Measurements from ENCODE around the gene MMADHC.

The MMADHC gene

DNA sequence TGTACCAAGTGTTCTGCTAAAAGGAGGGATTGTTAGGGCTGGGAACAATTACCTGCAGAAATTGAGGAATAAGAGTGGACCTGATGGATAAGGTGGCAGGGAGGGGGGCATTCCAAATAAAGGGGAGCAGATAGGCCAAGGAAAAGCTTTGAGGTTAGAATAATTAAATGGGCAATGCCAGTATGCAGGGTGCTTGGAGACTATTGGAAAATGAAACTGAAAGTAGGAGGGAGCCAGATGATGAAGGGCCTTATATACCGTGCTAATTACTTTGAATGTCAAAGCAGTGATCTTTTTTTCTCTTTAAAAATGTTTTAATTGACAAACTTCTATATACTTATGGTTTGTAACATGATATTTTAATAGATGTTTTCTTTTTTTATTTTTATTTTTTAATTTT, 42.9 kb downstream of the MMADHC start:
- DNase-seq, result no peak

- no peak for DNase-seq
These were observed 43.7 kb downstream of the MMADHC start for GRCh38 chr2:149543845-149544244.

- DNase-seq, result no peak
These were observed 47.4 kb downstream of the MMADHC start for GRCh38 chr2:149540138-149540537.

DNA sequence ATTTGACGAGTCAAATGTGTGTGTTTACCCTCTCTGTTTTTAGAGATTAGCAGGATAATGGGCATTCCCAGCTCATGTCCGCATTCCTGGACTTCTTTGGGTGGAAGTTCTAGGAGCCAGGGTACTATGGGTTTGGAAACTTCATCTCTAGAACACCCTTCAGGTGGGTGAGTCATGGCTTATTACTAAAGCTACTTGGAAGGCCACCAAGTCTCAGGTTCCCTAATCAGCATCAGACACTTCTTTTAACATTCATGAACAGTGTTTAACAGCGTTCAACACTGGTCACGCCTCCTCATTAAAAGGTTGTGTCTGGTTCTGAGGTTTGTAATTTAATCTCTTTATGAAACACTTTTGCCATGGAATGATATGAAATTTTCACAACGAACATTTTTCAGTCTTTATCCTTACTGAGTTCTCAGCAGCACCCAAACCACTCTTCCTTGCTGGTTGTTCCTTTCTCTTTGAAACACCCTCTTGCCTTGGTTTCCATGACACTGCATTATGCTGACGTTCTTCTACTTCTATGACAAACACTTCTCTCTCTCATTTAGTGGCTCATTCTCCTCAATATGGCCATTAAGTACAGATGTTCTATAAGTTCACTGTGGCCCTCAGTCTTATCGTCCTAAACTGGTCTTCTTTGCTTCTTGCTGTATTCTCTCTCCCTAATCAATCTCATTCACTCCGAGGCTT, 49.3 kb downstream of the MMADHC start:
- no peak for DNase-seq

DNA sequence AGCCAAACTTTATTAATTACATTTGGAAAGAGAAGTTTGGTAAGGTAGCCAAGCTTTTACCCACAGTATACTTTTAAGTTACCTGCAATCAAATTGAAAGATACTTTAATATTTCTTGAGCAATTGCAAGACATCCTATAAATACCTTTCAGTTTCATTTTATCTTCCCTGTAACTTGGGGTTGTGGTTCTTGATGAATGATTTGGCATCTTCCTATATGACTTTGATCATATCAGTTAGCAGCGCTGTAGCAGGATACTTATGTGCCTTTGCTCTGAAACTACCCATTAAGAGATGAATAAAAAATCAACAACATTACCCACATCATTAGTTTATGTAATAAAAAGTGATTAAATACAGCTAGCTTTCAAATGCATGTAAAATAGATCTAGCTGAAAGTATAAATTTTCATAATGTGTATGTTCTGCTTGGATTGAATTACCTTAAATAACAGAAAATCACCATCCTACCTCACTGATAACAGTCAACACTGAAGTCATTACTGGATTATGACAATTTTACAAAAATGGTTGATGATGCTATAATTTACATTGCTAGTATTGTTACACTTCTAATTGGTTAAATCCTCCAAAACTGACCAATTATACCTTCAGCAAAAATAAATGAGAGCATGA, 50.4 kb downstream of the MMADHC start:
- DNase-seq, result no peak

GRCh38 chr2:149536649-149537048, 50.9 kb downstream of the MMADHC start:
- DNase-seq, result no peak

GRCh38 chr2:149534674-149535073, 52.9 kb downstream of the MMADHC start:
- DNase-seq, result no peak

- peak in 1 of 2 experiments; percentile 60 for DNase-seq
These were observed 58.6 kb downstream of the MMADHC start for GRCh38 chr2:149528983-149529382.

- peak in 1 of 2 experiments; percentile 29 for DNase-seq
These were observed 59.4 kb downstream of the MMADHC start for GRCh38 chr2:149527998-149528755.

GRCh38 chr2:149526689-149527088, 60.9 kb downstream of the MMADHC start:
- no peak for DNase-seq

DNA sequence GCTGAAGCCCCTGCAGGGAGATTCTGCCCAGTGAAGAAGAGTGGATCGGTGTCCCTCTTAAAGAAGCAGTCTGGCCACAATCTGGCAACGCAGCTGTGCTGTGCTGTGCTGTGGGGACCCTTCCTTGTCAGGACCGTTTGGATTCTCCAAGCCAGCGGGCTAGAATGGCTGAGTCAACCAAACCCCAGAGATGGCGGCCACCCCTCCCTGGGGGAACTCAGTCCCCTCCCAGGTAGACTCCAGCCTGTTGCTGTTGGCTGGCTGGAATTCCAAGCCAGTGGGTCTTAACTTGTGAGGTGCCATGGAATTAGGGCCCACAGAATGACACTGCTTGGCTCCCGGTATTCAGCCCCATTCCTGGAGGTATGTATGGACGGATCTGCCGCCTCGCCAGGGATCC, 62.3 kb downstream of the MMADHC start:
- DNase-seq, result no peak
